GM18870 (cell line): ENCODE measurements around the gene ACSM5.
"Not testable (repeated sequence)": the region's sequence is repeated elsewhere in the genome, so short reads cannot be mapped to it uniquely, and the experiment has no call there.

ENCODE experiments used
- ATAC-seq: cut with Tn5 transposase; IDR thresholded peaks from one replicate; pipeline ENCODE4 v1.9.1; 2021; ENCODE audit warnings: moderate library complexity; ENCODE audit not compliant: unreplicated experiment

Gene ACSM5

GRCh38 chr16:20446652-20447393, 37.5 kb downstream of the ACSM5 start:
- ATAC-seq, result not testable (repeated sequence)

DNA sequence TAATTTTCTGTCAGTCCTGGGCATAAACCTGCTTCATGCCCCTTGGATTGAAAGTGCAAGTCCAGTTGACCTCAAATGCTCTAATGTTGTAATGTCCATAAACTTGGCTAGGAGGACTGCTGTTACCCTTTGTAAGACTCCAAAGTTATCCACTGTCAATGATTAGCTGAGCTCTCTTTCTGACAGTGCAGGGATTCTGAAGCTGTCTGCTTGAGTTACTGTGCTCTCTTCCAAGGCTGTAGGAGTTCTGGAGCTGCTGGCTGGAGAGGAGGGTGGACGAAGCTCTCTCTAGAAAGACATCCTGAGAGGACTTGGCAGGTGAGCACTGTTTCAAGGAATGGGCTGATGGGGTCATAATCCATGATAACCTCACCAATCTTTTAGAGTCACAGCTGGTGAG, 42.0 kb downstream of the ACSM5 start, which contains the start of gene ACSM2A:
TSS of gene ACSM2A (plus strand) at position 158 of the 400 bp plus-strand sequence. CDS start 8,594 bp downstream, outside the sequence.
- ATAC-seq, result not testable (repeated sequence)

DNA sequence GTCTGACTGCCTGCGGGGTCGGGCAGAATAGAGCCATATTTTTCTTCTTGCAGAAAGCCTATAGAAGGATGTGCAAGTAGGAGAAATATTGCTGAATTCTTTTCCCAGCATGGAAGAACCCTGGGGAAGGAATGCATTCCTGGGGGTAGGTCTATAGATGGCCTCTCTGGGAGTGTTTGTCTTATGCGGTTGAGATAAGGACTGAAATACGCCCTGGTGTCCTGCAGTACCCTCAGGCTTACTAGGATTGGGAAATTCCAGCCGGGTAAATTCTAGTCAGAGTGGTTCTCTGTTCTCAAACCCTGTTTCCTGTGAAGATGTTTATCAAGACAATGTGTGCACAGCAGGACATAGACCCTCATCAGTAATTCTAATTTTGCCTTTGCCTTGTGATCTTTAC, 44.3 kb downstream of the ACSM5 start:
- not testable (repeated sequence) for ATAC-seq

DNA sequence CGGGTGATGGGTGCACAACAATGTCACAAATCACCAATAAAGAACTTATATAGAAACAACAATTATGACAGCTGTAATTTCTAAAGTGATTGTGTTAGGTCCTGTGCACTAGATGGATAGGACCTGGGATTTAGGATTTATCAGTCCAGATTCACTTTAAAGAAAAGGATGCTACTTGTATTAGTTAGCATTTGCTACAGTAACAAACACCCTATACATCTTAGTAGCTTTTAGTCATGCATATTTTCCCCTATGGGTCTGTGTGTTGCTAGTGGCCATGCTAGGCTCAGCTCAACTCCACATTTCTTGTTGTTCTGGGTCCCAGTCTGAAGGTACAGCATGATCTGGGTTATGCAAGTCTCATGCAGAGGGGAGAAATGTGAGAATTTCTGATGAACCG, 49.9 kb downstream of the ACSM5 start:
- not testable (repeated sequence) for ATAC-seq

- ATAC-seq, result not testable (repeated sequence)
Observed at GRCh38 chr16:20460313-20460712, 51.0 kb downstream of the ACSM5 start.

- not testable (repeated sequence) for ATAC-seq
Observed at GRCh38 chr16:20468954-20469353, 59.6 kb downstream of the ACSM5 start.

DNA sequence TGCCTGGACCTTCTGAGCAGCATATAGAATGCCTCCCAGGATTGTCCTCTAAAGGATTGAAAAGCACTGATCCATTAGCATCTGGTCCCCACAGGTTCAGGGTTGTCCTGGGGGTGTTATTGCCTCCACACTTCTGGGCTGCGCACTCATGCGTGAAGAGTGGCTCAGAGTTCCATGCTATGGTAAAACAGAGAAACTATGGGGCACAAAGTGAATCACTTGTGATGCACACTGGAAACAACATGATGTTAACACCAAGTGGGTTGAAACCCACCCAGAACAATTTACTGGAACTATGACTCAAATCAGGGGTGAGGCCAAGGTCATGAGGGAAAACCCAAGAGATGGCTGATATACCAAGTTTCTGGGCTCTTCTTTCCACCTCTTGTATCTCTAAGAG, 60.6 kb downstream of the ACSM5 start:
- not testable (repeated sequence) for ATAC-seq

GRCh38 chr16:20470732-20471131, 61.4 kb downstream of the ACSM5 start:
- ATAC-seq, result not testable (repeated sequence)

- ATAC-seq, result not testable (repeated sequence)
Observed at GRCh38 chr16:20477188-20477744, 67.9 kb downstream of the ACSM5 start.

DNA sequence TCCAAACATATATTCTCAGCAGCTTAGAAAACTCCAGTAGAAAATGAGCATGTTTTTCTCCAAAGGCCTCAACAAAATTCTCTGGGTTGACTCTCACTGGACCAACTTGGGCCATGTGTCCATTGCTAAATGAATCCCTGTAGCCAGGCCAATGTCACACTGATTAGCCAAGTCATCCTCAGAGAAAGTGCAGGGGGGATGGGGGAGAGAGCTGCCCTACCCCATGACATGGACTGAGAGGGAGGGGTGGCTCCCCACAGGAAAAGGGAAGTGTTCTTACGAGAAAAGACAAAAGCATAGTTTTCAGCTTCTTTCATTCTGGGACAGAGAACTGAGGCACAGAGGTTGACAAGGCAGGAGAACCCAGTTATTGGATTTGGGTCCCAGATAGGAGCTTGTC, 74.7 kb downstream of the ACSM5 start:
- ATAC-seq, result not testable (repeated sequence)

DNA sequence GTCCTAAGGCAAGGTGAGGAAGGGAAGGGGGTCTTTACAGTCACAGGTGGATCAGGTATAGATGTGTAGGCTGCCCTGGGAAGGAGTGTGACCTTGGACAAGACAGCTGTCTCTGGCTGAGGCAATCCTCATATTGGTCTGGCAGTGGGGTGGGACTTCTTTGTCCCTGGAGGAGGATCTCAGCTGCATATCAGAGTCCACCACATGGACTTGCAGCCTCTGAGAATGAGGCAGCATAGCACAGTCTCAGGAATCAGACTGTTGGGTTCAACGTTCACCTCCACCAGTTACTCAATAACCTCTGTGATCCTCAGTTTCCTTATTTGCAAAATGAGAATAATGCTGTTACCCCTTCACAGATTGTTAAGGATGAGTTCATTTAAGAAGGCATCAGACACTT, 75.4 kb downstream of the ACSM5 start:
- ATAC-seq, result no peak

- ATAC-seq, result no peak
Observed at GRCh38 chr16:20485408-20485807, 76.1 kb downstream of the ACSM5 start.
